CD4-positive, CD25-positive, alpha-beta regulatory T cell (primary cell): ENCODE results near the gene COL7A1. TPM values are rescaled to one million over a fixed set of nuclear protein-coding genes. Genes with fewer than 3 reads are reported as not detected.
A peak's percentile ranks its signal among the peaks of the same experiment; 100 is the strongest.

ENCODE experiments used
- ATAC-seq, 2 donors: fragments of 150-1000 bp; cut with Tn5 transposase; one replicate each; pipeline ENCODE4 v1.10.0; 2021; ENCODE audit warnings: low read depth in 2 of 2, moderate number of reproducible peaks in 2 of 2, moderate library complexity in 1 of 2
- DNase-seq, 3 donors: peaks; one replicate each; pipeline versions ENCODE4 v3.0.0 to v3.0.0-alpha.2; 2012 to 2022; ENCODE audit warnings: mixed read lengths in 1 of 3
- H3K27ac ChIP-seq: one replicate; pipeline ENCODE4 v1.7.0; 2013; ENCODE audit warnings: mild to moderate bottlenecking, low read length; ENCODE audit not compliant: insufficient read depth, poor library complexity, severe bottlenecking
- H3K27me3 ChIP-seq: one replicate; pipeline ENCODE4 v1.7.0; 2013; ENCODE audit warnings: low read length; ENCODE audit not compliant: control insufficient read depth, insufficient read depth
- H3K36me3 ChIP-seq: one replicate; pipeline ENCODE4 v1.7.0; 2013; ENCODE audit warnings: mild to moderate bottlenecking, low read length, moderate library complexity; ENCODE audit not compliant: control insufficient read depth, insufficient read depth
- H3K4me1 ChIP-seq: 2 replicates; pipeline ENCODE4 v1.7.0; 2013; ENCODE audit warnings: mild to moderate bottlenecking, low read length; ENCODE audit not compliant: insufficient read depth, control insufficient read depth, poor library complexity, severe bottlenecking
- H3K4me3 ChIP-seq: one replicate; pipeline ENCODE4 v1.7.0; 2013; ENCODE audit warnings: low read depth, mild to moderate bottlenecking, low read length, moderate library complexity
- H3K9me3 ChIP-seq, 2 experiments: 1 replicate in 1 of 2; 2 replicates in 1 of 2; pipeline ENCODE4 v1.7.0; 2013; ENCODE audit warnings: low read length in 2 of 2, mild to moderate bottlenecking in 1 of 2, moderate library complexity in 1 of 2; ENCODE audit not compliant: control insufficient read depth in 2 of 2
- H3K27ac Mint-ChIP-seq, 3 donors: one replicate each; pipeline ENCODE4 v1.8.0; 2020 to 2022; ENCODE audit warnings: mild to moderate bottlenecking in 3 of 3, mixed read lengths in 3 of 3, moderate library complexity in 2 of 3
- H3K27me3 Mint-ChIP-seq: one replicate; pipeline ENCODE4 v1.8.0; 2022; ENCODE audit warnings: mild to moderate bottlenecking, mixed read lengths
- H3K36me3 Mint-ChIP-seq: one replicate; pipeline ENCODE4 v1.8.0; 2020; ENCODE audit warnings: mixed read lengths
- H3K4me1 Mint-ChIP-seq, 4 donors: one replicate each; pipeline ENCODE4 v1.8.0; 2020 to 2022; ENCODE audit warnings: mixed read lengths in 4 of 4, mild to moderate bottlenecking in 1 of 4
- H3K4me3 Mint-ChIP-seq, 4 donors: one replicate each; pipeline ENCODE4 v1.8.0; 2020 to 2022; ENCODE audit warnings: mild to moderate bottlenecking in 4 of 4, mixed read lengths in 4 of 4, moderate library complexity in 3 of 4
- H3K9me3 Mint-ChIP-seq, 7 donors: one replicate each; pipeline ENCODE4 v1.8.0; 2020 to 2022; ENCODE audit warnings: mixed read lengths in 7 of 7, mild to moderate bottlenecking in 3 of 7, moderate library complexity in 2 of 7
- polyA plus RNA-seq, 4 donors: library from polyadenylated mRNA; unstranded; fragments of 300-500 nt; fragmentation: Illumina TruSeq; gene quantifications; one replicate each; pipeline ENCODE4 v1.2.3, GENCODE V29; 2021
- total RNA-seq: library from RNA; stranded (reverse); gene quantifications from one replicate; pipeline ENCODE4 v1.2.3, GENCODE V29; 2022

Gene COL7A1
- total and polyA plus RNA-seq, 5 donors from 2014 or later = 1.1 TPM; not detected in 4

DNA sequence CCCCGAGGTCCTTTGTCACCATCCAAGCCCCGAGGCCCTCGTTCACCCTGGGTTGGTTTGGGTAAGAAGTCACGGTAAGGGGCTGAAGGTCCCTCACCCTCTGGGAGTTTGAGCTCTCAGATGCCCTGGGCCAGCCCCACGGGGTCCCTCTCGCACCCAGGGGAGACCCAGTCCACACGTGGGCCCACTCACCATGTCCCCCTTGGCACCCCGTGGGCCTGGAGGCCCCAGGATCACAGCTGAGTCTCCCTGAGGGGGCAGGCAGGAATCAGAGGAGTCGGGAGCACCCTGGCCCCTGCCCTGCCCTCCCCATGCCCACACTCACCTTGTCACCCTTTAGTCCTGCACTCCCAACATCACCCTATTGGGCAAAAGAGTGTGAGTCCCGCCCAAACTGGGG lies 25.7 kb downstream of the COL7A1 start:
- Mint-ChIP-seq H3K4me1 (no peaks in the 10 kb centered on the region), H3K9me3 (peaks cover 0 to 1% (median 0%) of the 10 kb centered on the region in 7 donors), H3K27me3 (no peaks in the 10 kb centered on the region), H3K36me3 (no peaks in the 10 kb centered on the region), H3K4me3 (no peak overlapping the region), H3K27ac (no peak overlapping the region)
- H3K36me3 ChIP-seq = no peaks in the 10 kb centered on the region
- no peak overlapping the region for H3K4me3 ChIP-seq
- H3K9me3 ChIP-seq = no peaks in the 10 kb centered on the region
- no peaks in the 10 kb centered on the region for H3K27me3 ChIP-seq
- DNase-seq = no peak
- no peaks in the 10 kb centered on the region for H3K4me1 ChIP-seq
- no peak overlapping the region for H3K27ac ChIP-seq
- ATAC-seq = no peak

DNA sequence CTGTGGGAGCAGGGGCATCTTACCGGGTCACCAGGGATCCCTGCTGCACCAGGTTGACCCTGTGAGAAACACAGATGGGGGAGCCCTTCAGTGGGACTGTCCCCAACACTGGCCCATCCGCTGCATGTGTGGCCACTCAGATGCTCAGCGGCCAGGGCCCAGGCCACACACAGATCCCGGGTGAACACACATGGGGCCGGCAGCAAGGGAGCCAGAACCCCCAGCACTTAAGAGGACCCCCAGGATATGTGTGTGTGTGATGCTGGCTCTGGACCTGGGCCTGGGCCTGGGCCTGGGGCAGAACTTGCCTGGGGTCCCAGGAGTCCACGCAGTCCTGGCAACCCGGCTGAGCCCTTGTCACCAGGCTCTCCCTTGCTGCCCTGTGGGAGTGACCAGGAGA lies 26.7 kb downstream of the COL7A1 start:
- H3K4me1 ChIP-seq = no peaks in the 10 kb centered on the region
- DNase-seq = no peak
- no peaks in the 10 kb centered on the region for H3K36me3 ChIP-seq
- Mint-ChIP-seq H3K4me3 (no peak overlapping the region), H3K27ac (no peak overlapping the region), H3K9me3 (peaks cover 0 to 1% (median 0%) of the 10 kb centered on the region in 7 donors), H3K36me3 (no peaks in the 10 kb centered on the region), H3K4me1 (no peaks in the 10 kb centered on the region), H3K27me3 (no peaks in the 10 kb centered on the region)
- H3K27ac ChIP-seq = no peak overlapping the region
- no peaks in the 10 kb centered on the region for H3K27me3 ChIP-seq
- no peaks in the 10 kb centered on the region for H3K9me3 ChIP-seq
- H3K4me3 ChIP-seq = no peak overlapping the region
- ATAC-seq = no peak

DNA sequence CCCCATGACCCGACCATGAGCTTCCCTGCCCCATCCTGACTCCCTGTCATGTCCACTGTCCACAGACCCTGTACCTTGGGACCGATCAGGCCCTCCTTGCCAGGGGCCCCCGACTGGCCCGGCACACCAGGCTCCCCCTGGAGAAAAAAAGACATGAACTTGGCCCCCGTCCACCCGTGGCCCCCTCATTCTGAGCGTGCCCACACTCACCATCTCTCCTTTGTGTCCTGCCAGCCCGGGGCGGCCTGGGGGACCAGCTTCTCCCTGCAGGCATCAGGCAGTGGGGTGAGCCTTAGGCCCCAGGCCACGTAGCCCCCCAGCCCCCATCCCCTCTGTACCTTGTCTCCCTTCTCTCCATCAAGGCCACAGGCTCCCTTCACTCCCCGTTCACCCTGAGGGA lies 27.6 kb downstream of the COL7A1 start:
- H3K36me3 ChIP-seq = no peaks in the 10 kb centered on the region
- no peak overlapping the region for H3K27ac ChIP-seq
- no peak overlapping the region for H3K4me3 Mint-ChIP-seq
- no peaks in the 10 kb centered on the region for H3K4me1 ChIP-seq
- ATAC-seq = no peak
- H3K27me3 ChIP-seq = no peaks in the 10 kb centered on the region
- H3K27ac Mint-ChIP-seq = peak overlapping the region in 1 of 3 donors; percentile 38
- no peak overlapping the region for H3K4me3 ChIP-seq
- no peaks in the 10 kb centered on the region for H3K4me1 Mint-ChIP-seq
- H3K36me3 Mint-ChIP-seq = no peaks in the 10 kb centered on the region
- no peaks in the 10 kb centered on the region for H3K9me3 ChIP-seq
- no peak for DNase-seq
- peaks cover 4% of the 10 kb centered on the region for H3K27me3 Mint-ChIP-seq
- peaks cover 0 to 1% (median 0%) of the 10 kb centered on the region in 7 donors for H3K9me3 Mint-ChIP-seq

DNA sequence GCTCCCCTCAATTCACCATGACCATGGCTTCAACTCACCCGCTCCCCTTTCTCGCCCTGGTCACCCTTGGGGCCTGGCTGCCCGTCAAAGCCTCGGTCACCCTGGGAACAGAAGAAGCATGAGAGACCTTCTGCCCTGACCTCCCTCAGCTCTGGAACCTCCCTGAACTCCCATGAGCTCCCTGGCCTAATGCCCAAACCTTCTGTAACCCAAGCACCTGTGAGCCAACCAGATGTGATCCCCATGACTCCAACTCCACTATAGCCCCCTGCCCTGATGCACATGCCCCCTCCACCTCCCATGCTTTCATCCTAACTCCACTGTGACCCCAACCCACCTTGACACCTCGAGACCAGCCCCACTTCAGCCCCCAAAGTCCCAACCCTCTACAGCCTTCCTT lies 28.0 kb downstream of the COL7A1 start:
- Histone ChIP-seq H3K36me3 (no peaks in the 10 kb centered on the region), H3K4me1 (no peaks in the 10 kb centered on the region), H3K27ac (no peak overlapping the region), H3K27me3 (no peaks in the 10 kb centered on the region), H3K4me3 (no peak overlapping the region), H3K9me3 (no peaks in the 10 kb centered on the region)
- H3K36me3 Mint-ChIP-seq = no peaks in the 10 kb centered on the region
- no peak overlapping the region for H3K27ac Mint-ChIP-seq
- peaks cover 0 to 1% (median 0%) of the 10 kb centered on the region in 7 donors for H3K9me3 Mint-ChIP-seq
- peaks cover 4% of the 10 kb centered on the region for H3K27me3 Mint-ChIP-seq
- H3K4me3 Mint-ChIP-seq = no peak overlapping the region
- no peaks in the 10 kb centered on the region for H3K4me1 Mint-ChIP-seq
- ATAC-seq (no peak), DNase-seq (no peak)

DNA sequence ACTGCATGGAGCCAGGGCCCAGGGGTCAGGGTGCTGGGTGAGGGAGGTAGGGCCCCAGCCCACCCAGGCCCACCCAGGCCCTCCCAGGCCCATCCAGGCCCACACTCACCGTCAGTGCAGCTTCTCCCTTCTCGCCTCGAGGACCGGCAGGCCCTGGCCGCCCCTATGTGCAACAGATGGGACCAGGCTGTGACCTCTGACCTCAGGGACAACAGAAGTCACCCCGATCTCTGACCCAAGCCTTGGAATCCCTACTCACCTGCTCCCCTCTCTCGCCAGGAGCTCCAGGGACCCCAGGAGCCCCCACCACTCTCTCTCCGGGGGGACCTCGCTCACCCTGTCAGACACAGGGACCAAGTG lies 28.7 kb downstream of the COL7A1 start:
- Histone ChIP-seq H3K9me3 (no peaks in the 10 kb centered on the region), H3K4me3 (no peak overlapping the region), H3K36me3 (no peaks in the 10 kb centered on the region), H3K4me1 (no peaks in the 10 kb centered on the region), H3K27me3 (no peaks in the 10 kb centered on the region), H3K27ac (no peak overlapping the region)
- H3K27ac Mint-ChIP-seq = peak overlapping the region in 1 of 3 donors; percentile 45
- no peak overlapping the region for H3K4me3 Mint-ChIP-seq
- peaks cover 0 to 1% (median 0%) of the 10 kb centered on the region in 7 donors for H3K9me3 Mint-ChIP-seq
- H3K27me3 Mint-ChIP-seq = peaks cover 4% of the 10 kb centered on the region
- H3K4me1 Mint-ChIP-seq = no peaks in the 10 kb centered on the region
- no peaks in the 10 kb centered on the region for H3K36me3 Mint-ChIP-seq
- no peak for DNase-seq
- no peak for ATAC-seq

DNA sequence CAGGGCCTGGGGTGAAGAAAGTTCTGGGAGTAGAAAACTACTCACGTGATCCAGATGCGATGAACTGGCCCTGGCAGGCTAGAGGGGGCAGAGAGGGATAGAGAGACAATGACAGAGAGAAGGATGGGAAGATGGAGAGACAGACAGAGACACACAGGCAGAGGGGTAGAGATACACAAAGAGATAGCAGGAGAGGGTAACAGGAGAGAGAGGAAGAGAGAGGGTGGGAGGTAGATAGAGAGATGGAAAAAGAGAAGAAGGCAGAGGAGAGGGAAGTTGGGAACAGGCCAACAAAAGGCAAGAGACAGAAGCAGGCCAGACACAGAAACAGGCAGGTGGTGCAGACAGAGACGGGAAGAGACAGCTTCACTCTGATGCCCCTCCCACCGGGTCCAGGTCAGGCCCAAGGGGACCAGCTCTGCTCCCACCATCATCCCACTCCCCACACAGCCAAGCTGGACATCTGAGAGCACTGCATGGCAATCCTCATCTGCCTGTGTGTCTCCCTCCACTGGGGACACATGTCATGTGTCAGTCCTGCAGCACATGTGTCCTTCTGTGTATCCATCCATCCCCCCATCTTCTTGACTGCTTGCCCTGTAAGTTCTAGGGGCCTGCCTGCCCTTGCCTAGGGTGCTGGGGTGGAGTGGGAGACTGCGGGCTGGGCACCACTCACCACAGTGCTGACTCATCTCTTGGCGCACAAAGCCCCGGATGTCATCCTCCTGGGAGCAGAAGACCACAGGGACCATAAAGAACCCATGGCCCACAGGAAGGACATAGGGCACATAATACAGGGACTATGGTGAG lies 29.3 kb downstream of the COL7A1 start:
- Histone ChIP-seq H3K27me3 (no peaks in the 10 kb centered on the region), H3K36me3 (no peaks in the 10 kb centered on the region), H3K27ac (no peak overlapping the region), H3K4me1 (no peaks in the 10 kb centered on the region), H3K9me3 (no peaks in the 10 kb centered on the region), H3K4me3 (no peak overlapping the region)
- Mint-ChIP-seq H3K9me3 (peaks cover 0 to 1% (median 0%) of the 10 kb centered on the region in 7 donors), H3K4me3 (no peak overlapping the region), H3K27ac (no peak overlapping the region), H3K4me1 (no peaks in the 10 kb centered on the region), H3K27me3 (peaks cover 4% of the 10 kb centered on the region), H3K36me3 (no peaks in the 10 kb centered on the region)
- no peak for ATAC-seq
- no peak for DNase-seq

DNA sequence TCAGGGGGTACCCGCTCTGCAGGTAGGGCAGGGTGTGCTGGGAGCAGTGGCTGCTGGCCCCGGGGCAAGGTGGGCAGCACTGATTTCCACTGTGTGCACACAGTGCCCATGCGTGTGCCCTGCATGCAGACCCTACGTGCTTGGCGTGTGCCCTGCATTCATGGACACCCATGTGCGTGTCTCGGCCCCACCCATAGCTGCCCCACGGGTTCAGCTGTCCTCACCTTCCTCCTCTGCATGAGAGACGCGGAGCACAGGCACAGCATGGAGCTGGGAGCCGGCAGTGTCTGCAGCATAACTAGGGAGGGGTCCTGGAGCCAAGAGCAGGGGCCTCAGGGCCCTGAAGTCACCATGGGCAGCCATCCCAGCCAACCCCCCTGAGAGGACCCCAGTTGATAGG lies 29.9 kb downstream of the COL7A1 start:
- H3K4me1 ChIP-seq = no peaks in the 10 kb centered on the region
- Mint-ChIP-seq H3K9me3 (peaks cover 0 to 1% (median 0%) of the 10 kb centered on the region in 7 donors), H3K4me1 (no peaks in the 10 kb centered on the region), H3K4me3 (no peak overlapping the region), H3K36me3 (no peaks in the 10 kb centered on the region), H3K27ac (no peak overlapping the region), H3K27me3 (peaks cover 4% of the 10 kb centered on the region)
- H3K36me3 ChIP-seq = no peaks in the 10 kb centered on the region
- ATAC-seq = no peak
- DNase-seq = no peak
- H3K27ac ChIP-seq = no peak overlapping the region
- no peaks in the 10 kb centered on the region for H3K27me3 ChIP-seq
- no peaks in the 10 kb centered on the region for H3K9me3 ChIP-seq
- H3K4me3 ChIP-seq = no peak overlapping the region

DNA sequence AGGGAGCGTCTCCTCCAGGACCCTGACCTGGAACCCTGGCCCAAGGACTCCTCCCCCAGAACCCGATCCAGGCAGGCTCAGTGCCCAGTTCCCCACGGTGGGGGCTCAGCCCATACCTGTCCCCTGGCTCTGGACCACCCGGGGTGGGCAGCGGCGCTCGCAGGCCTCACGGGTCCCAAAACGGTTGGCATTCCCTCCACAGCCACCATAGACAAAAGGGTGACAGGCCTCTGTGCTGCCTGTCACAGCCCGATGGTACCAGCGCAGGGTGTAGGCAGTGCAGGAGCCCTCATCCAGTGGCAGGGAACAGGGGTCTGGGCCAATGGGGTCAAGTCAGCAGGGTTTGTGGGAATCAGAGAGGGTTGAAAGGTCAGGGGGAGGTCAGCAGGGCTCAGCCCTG lies 30.5 kb downstream of the COL7A1 start:
- H3K27ac Mint-ChIP-seq = no peak overlapping the region
- Histone ChIP-seq H3K4me3 (no peak overlapping the region), H3K36me3 (no peaks in the 10 kb centered on the region), H3K27me3 (no peaks in the 10 kb centered on the region), H3K9me3 (no peaks in the 10 kb centered on the region), H3K27ac (no peak overlapping the region), H3K4me1 (no peaks in the 10 kb centered on the region)
- no peak overlapping the region for H3K4me3 Mint-ChIP-seq
- H3K36me3 Mint-ChIP-seq = no peaks in the 10 kb centered on the region
- ATAC-seq (no peak), DNase-seq (no peak)
- H3K9me3 Mint-ChIP-seq = peaks cover 0 to 1% (median 0%) of the 10 kb centered on the region in 7 donors
- H3K27me3 Mint-ChIP-seq = peaks cover 4% of the 10 kb centered on the region
- no peaks in the 10 kb centered on the region for H3K4me1 Mint-ChIP-seq
